OCI-M2 (cell line): ENCODE results near the gene LHB.

Experiments used
- DNase-seq: peaks from one replicate; lab custom pipeline; 2025; ENCODE audit not compliant: unreplicated experiment; lab: John Stamatoyannopoulos, UW

Gene LHB

DNA sequence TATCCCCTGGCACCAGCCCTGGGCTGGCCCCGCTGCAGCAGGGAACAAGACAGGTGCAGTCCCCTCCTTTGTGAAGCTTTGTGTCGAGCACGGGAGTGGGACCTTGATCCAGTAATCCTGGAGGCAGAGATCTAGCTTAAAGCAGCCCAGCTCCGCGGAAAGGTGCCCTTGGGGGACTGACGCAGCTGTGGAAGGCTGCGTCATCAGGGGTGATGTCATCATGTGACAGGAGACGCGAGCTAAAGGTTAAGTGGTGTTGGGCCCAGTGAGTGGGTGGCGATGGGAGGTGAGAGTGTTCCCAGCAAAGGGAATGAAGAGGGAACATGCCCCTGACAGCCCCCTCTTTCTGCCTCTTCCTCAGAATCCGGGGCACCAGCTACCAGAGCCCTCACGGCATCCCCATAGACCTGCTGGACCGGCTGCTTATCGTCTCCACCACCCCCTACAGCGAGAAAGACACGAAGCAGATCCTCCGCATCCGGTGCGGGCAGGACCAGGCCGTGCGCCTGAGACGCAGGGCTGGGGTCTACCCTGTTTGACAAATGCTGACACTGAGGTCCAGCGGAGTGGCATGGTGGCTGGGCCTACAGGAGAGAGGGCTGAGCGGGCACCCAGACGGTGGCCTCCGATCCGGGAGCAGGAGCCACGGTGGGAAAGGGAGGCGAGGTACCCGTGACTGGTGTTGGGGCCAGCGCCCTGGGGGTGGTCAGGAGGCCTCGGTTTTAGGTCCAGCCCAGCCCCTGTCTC, 2.6 kb downstream of the LHB start:
- DNase-seq: no peak

DNA sequence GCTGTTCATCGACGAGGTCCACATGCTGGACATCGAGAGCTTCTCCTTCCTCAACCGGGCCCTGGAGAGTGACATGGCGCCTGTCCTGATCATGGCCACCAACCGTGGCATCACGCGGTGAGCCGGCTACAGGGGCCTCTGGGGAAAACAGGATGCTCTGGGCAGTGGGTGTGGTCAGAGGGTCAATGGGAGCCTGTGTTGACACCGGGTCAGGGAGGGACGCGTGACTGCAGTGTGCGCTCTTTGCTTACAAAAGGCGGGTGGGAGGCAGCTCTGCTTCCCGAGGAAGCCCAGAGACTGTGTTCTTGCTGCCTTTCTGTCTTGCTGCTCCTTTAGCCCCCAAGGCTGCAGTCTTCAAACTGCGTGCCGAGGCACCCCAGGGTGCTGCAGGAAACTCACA, 5.7 kb downstream of the LHB start:
- DNase-seq: no peak

DNA sequence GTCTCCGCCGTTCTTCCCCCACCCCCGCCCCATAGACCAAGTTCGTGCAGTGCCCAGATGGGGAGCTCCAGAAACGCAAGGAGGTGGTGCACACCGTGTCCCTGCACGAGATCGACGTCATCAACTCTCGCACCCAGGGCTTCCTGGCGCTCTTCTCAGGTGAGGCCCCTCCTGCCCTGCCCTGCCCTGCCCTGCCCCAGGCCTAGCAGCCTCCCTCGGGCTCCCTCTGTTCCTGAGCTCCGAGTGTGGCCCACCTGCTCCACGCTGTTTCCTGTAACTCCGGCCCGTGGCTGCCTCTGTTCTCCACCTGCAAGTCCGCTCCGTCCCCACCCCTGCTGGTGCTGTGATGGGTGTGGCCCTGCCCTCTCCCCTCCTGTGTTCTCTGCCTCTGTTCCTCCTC, 6.4 kb downstream of the LHB start:
- DNase-seq: no peak

DNA sequence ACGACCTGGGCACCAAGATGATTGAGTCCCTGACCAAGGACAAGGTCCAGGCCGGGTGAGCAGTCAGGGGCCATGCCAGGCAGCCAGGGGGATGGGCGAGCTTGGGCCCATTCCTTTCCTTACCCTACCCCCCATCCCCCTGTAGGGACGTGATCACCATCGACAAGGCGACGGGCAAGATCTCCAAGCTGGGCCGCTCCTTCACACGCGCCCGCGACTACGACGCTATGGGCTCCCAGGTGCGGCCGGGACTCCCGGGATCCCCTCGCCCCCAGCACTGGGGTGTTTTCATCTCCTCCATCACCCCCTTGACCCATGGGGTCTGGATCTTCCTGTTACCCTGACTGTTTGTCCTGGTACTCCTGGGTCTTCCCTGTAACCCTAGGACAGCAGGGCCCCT, 7.1 kb downstream of the LHB start:
- DNase-seq: no peak

DNA sequence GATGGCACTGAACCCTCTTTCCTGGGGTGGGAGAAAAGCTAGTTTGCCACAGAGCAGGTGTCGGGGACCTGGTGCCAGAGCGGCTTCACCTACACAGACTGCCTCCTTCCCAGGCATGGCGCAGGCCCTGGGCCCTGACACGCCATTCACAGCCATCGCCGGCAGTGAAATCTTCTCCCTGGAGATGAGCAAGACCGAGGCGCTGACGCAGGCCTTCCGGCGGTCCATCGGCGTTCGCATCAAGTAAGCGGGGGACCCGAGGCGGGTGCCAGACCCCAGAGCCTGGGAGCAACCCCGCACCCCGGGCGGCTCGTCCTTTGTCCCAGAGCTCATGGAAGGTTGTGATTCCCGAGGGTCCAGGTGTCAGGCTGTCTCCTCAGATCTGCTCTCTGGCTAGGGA, 10.0 kb downstream of the LHB start:
- no peak for DNase-seq

DNA sequence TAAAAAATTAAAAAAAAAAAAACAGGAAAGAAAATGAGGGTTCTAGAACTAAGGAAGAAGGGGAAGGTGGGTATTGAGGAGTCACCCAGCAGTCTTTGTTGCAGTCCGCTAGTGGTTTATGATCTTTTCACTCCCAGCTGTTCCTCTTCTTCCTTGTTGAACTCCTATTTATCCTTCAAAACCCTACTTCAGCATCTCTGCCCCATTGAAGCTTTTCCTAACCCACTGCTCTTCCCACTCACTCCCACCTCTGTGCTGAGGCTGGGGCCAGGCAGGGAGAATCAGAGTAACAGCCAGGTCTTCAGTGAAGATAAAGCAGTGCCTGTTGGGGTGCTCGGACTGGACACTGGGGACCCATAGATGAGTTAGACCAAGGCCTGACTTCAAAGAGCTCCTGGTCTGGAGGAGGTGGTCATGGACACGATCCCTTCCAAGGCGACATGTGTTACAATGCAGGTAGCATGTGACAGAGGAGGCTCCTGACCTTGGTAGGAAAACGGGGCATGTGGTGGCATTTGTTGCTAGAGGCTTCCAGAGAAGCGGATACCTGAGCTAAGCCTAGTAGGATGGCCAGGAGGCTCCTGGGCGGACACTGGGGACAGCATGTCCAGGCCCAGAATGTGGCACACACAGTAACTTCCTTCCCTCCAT, 11.8 kb downstream of the LHB start:
- DNase-seq: no peak

DNA sequence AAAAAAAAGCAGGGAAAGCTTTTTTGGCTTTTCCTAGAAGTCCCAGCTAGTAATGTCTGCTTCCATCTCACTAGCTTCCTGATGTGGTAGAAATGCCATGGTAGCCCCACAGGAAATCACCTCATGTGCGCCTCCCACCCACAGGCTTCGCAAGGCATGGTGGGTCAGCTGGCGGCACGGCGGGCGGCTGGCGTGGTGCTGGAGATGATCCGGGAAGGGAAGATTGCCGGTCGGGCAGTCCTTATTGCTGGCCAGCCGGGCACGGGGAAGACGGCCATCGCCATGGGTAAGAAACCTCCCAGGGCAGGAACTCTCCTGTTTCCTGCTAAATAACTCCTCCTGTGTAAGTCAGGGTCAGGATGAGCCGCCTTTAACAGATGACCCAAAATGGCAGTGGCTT, 12.8 kb downstream of the LHB start:
- no peak for DNase-seq

DNA sequence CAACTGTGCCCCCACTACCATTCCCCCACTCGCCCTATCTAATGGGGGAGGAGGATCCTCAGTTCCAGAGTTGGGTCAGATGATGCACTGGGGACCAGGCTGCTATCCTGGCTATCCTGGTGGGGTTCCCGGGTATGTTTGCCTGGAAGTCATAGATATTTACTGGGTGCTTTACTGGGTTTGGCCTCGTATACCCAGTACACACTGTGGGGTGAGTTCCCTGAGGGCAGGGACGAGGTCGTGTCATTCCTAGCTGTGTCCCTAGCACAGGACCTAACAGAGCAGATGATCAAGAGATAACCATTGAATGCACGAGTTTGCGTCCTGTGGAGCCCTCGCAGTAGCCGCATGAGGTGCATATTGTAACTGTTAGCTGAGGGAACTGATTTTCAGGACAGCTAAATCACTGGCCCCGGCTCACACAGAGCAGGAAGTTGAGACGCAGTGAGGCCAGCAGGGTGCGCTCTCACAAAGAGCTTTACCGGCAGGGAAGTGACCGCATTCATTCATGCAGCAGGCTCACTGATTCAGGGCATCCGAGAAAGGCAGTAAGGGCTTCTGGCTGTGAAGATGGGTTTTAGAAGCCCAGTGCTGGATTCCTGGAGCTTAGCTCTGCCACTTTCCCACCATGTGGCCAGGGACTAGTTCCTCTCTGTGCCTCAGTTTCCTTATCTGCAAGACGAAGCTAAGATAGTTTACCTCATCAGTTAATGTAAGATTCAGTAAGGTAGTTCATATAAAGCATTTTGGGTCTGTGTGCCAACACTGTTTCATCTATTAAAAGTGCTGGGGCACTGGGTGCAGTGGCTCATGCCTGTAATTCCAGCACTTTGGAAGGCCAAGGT, 17.2 kb downstream of the LHB start:
- DNase-seq: no peak

DNA sequence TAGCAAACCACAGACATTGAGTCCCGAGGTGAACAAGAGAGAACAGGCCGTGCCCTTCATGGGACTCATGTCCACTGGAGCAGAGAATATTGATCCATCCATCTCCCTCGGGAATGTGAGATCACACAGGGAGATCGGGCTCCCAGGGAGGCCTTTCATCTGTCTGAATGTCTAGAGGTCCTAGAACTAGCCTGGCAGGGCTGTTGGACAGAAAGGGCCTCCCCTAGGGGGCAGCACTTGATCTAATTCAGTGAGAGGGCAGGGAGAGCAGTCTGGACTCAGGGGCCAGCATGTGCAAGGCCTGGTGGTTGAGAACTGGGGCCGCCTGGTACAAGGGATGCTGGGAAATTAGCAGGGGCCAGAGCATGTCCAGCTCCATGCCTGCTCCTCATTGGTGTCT, 18.9 kb downstream of the LHB start:
- no peak for DNase-seq

DNA sequence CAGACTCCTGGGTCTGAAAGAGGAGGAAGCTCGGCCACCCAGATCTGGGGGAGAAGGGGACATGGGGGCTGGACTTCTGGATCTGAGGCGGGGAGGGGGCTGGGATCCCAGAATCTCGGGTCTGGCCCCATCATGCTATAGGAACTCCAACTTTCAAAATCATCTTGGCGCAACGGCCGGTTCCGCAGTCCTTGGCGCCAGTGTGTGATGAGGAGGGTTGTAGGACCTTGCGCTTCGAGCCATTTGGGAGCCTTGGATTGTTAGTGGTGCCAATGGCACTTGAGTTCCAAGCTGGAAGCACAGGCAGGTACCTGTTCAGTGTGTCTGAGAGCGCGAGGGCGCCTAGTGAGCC, 22.9 kb downstream of the LHB start:
- no peak for DNase-seq

DNA sequence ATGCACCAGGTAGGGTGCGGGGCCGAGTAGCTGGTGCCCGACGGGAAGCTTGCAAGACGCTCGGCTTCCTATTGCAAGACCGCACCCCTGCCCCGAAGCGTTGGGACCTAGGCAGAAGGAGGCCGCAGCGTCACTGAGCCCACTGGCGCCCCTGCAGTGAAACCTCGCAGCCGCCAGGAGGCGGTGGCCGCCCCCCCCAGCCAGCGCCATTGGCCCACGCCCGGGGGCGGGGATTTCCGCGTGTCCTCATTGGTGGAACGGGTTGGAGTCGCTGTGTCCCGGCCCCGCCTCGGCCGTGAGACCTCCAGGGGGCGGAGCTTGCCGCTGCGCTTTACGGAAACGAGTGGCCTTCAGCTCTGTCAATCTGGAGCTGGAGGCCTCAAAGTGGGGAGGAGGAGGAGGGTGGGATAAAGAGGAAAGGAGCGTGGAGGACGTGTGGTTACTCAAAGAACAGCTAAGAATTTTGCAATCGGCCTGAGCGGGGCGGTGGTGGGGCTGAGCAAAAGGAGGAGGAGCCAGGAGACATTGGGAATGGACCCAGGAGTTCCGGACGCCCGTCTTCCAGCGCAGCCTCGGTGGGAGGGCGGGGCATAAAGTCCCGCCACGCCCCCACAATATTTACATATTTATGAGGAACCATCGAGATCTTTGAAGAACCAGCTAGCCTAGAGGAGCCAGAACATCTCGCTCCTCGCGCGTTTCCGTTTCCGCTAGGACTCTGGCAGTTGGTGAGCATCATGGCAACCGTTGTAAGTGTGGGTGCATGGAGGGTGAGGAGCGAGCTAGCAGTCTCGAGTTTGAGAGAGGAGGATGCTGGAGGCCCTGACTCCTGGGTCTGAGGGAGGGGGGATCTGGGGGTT, 23.5 kb downstream of the LHB start, which contains the start of the genes GYS1 and RUVBL2:
Gene GYS1 (minus strand): TSS at position 135 of the 860 bp plus-strand sequence. CDS start 197 bp downstream, outside the sequence.
Gene RUVBL2 (plus strand): TSS at position 713 of the 860 bp plus-strand sequence. CDS start 25 bp downstream, at position 738.
- DNase-seq: peak; percentile 99

DNA sequence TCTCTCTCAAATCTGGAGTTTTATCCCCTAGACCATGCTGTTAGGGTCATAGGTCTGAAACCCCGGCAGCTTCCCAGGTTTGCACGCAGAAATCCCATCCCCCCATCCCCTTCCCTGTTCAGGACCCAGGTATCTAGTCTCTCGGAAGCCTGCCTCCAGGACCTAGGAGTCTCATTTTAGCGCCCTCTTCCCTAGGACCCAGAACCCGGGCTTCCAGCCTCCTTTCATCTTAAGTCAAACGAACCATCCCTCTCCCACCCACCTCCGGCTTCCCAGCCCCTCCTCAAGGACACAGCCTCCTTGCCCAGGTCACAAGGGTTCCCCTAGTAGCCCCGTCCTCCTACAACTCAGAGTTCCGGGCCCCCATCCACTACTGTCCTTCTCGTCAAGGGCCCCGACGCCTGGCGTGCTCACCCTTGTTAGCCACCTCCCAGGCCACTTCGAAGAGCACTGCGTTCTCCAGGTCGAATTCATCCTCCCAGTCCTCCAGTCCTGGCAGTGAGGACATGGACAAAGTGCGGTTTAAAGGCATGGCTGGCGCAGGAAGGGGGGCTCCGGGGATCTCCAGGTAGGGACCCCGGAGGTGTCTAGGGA, 24.2 kb downstream of the LHB start:
- DNase-seq: no peak

DNA sequence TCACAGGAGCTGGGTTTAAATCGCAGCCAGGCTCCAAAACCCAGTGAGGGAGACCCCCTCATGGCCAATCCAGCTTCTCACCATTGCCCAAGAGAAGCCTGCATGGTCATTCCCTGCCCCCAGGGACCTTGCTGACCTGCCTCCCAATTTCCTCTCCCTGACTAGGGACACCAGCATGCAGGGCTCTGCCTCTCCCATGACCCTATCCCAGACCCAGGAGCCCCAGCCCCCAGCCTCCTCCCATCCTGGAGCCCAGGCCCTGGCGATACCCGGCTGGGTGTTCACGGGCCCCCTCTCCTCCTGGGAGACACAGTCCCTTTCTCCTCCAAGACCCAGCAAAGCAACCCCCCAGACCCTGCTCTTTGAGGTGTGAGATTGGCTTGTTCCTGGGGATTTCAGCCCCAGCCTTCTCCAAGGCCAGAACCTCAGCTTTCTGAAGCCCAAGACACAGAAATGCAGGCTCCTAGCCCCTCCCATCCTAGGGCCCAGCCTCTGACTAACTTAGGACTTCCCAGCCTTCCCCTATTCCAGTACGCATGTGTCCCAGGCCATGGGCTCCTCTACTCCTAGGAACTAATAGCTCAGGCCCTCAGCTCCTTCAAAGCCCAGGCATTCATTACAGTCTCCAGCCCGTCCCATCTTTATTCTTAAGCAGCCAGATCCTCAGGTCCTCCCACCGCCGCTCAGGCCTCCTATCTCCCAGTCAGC, 24.9 kb downstream of the LHB start:
- DNase-seq: no peak

DNA sequence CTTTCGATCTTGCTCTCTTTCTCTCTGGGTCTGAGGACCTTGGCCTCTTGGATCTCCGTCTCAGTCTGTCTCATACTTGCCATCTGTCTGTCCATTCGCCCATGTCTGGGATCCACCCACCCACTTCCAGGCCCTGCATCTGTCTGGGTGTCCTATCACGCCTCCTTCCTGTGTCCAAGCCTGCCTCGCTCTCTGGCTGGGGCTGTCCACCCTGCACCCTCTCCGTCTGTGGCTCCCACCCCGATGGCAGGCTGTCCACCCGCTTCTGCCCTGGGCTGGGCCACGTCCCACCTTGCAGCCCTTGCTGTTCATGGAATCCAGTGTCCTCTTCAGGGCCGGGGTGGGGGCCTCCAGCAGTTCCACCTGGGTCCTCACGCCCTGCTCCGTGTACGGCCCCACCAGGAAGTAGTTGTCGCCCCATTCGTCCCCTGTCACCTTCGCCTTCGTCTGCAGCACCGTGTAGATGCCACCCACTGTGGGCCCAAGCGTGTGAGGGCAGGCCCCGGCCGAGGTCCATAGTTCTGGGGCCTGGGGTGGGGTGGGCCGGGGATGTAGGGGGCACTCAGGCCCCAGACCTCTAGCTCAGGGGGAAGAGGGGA, 25.8 kb downstream of the LHB start:
- DNase-seq: no peak

DNA sequence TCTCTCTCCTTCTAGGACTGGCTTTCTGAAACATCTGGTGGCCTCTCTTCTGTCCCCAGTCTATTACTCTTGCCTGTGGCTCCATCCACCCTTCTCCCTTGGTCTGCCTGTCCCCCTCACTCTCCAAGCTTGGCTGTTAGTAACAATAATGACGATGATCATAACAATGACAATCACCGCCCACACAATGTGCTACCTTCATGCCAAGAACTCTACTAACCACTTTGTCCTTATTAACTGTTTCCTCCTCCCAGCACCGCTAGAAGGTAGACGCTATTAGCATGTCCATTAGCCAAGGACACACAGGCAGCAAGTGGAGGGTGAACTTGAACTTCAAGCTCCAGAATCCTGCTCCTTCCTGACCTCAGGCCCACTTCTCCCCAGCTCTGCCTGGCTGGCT, 26.5 kb downstream of the LHB start:
- no peak for DNase-seq

DNA sequence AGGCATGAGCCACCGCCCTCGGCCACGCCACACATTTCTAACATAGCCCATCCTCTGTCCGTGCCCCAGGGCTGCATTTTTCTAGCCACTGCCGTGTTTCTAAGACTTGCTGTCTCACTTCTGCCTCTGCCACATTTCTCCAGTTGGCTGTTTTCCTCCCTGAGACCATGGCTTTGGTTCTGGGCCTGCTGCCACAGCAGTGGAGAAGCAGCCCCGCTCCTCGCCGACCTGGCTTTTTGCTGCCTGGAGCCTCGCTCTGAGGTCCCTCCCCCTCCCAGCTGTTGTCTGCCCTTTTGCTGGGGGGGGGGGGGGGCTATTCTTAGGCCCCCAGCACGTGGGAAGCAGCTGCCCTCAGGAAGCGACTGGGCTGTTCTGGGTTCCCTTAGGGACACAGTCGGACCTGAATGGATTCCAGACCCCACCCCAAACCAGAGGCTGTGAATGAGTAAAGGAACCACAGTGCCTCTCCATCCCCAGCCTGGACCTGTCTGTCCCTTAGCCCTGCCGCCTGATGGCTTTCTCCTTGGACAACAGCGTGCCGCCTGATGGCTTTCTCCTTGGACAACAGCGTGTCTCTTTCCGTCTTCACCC, 27.1 kb downstream of the LHB start:
- no peak for DNase-seq

DNA sequence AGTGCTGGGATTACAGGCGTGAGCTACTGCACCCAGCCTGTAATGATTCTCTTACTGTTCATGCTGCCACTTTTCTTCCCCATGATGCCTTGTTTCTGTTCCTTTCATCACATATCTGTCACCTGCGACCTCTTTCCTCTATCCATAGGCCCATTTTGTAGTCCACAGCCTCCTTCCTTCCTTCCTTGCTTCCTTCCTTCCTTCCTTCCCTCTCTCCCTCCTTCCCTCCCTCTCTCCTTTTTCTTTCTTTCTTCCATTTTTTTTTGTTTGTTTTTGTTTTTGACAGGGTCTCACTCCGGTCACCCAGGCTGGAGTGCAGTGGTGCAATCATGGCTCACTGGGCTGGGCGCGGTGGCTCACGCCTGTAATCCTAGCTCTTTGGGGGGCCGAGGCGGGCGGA, 28.0 kb downstream of the LHB start:
- no peak for DNase-seq

DNA sequence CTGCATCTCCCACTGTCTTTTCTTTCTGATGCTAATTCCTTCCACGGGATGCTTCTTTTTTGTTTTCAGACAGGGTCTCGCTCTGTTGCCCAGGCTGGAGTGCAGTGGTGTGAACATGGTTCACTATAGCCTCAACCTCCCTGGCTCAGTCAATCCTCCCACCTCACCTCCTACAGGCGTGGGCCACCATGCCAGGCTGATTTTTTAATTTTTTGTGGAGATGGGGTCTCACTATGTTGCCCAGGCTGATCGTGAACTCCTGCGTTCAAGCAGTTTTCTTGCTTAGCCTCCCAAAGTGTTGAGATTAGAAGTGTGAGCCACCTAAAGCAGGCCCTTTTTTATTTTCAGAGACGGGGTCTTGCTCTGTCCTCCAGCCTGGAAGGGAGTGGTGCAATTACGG, 28.6 kb downstream of the LHB start:
- no peak for DNase-seq

DNA sequence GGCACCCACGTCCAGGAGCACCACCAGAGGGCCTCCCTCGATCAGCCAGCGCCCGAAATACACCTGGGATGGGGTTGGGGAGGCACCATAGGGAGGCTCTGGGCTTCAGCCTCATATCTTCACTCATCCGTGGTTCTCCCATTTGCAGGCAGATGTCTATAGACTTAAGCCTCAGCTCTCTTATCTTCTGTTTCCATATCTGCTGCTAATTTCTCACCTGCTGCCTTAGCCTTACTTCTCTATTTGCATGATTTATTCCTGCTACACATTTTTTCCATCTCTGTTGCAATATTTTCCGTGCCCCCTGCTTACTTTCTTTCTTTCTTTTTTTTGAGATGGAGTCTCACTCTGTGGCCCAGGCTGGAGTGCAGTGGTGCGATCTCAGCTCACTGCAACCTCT, 29.6 kb downstream of the LHB start:
- DNase-seq: no peak
